Right atrium auricular region (tissue), 2 donors: ENCODE measurements around the gene RNF186. TPM values are rescaled to one million over a fixed set of nuclear protein-coding genes. Genes with fewer than 3 reads are reported as not detected.

Experiments
- DNase-seq: peaks from one replicate; pipeline ENCODE4 v3.0.0-alpha.2; 2019; ENCODE audit warnings: low spot score
- H3K27ac ChIP-seq, 2 donors: fragments of 200-600 bp; sonication (generic); 1 replicate in 1 of 2; 2 replicates in 1 of 2; pipeline ENCODE4 v1.5.1; 2016 to 2019
- H3K27me3 ChIP-seq, 2 donors: fragments of 200-600 bp; sonication (generic); one replicate each; pipeline versions ENCODE4 v1.5.1 to v1.6.0; 2017 to 2019
- H3K36me3 ChIP-seq: fragments of 200-600 bp; sonication (generic); one replicate; pipeline ENCODE4 v1.5.1; 2016
- H3K4me1 ChIP-seq, 2 donors: fragments of 200-600 bp; sonication (generic); one replicate each; pipeline versions ENCODE4 v1.5.1 to v1.6.0; 2017 to 2019
- H3K4me3 ChIP-seq, 2 donors: fragments of 200-600 bp; sonication (generic); 1 replicate in 1 of 2; 2 replicates in 1 of 2; pipeline ENCODE4 v1.5.1; 2017 to 2019; ENCODE audit warnings: mild to moderate bottlenecking in 1 of 2, moderate library complexity in 1 of 2
- H3K9me3 ChIP-seq, 2 donors: fragments of 200-600 bp; sonication (generic); one replicate each; pipeline ENCODE4 v1.5.1; 2019
- total RNA-seq, 2 donors: library from RNA; depleted of rRNA; stranded (reverse); fragments of >200 nt; gene quantifications; one replicate each; pipeline ENCODE4 v1.1.0, GENCODE V29; 2016
- TF ChIP-seq, protein P1 (sequence below), 2 donors: fragments of 200-600 bp; sonication (generic); IDR thresholded peaks; one replicate each; pipeline ENCODE4 v1.5.1; 2019; ENCODE audit warnings: antibody characterized with exemption in 2 of 2

Gene RNF186
- total RNA-seq, 2 donors from 2014 or later = not detected

DNA sequence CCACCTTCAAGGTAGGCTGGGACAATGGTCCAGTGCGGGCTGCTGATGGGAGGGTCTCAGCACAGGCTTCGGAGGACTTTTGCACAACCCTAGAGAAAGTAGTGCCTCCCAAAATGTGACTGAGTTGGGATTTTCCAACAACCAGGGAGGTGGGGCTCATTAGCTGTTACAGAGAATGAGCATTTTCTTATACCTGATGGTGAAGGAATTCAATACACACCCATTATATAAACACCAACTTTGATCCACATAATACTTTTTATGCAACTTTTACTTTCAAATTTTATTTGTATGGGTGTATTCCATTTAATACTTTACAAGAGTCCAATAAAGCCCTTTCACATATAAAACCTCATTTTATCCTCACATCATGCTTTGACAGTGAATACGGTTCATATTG, 31.3 kb upstream of the RNF186 start:
- Histone ChIP-seq H3K4me3 (no peak overlapping the region), H3K4me1 (no peaks in the 10 kb centered on the region), H3K9me3 (no peaks in the 10 kb centered on the region), H3K36me3 (no peaks in the 10 kb centered on the region), H3K27ac (no peak overlapping the region), H3K27me3 (no peaks in the 10 kb centered on the region)
- TF ChIP-seq, protein P1, sequence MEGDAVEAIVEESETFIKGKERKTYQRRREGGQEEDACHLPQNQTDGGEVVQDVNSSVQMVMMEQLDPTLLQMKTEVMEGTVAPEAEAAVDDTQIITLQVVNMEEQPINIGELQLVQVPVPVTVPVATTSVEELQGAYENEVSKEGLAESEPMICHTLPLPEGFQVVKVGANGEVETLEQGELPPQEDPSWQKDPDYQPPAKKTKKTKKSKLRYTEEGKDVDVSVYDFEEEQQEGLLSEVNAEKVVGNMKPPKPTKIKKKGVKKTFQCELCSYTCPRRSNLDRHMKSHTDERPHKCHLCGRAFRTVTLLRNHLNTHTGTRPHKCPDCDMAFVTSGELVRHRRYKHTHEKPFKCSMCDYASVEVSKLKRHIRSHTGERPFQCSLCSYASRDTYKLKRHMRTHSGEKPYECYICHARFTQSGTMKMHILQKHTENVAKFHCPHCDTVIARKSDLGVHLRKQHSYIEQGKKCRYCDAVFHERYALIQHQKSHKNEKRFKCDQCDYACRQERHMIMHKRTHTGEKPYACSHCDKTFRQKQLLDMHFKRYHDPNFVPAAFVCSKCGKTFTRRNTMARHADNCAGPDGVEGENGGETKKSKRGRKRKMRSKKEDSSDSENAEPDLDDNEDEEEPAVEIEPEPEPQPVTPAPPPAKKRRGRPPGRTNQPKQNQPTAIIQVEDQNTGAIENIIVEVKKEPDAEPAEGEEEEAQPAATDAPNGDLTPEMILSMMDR (IDR thresholded peaks at IDR 0.05) = no peak
- DNase-seq = no peak

DNA sequence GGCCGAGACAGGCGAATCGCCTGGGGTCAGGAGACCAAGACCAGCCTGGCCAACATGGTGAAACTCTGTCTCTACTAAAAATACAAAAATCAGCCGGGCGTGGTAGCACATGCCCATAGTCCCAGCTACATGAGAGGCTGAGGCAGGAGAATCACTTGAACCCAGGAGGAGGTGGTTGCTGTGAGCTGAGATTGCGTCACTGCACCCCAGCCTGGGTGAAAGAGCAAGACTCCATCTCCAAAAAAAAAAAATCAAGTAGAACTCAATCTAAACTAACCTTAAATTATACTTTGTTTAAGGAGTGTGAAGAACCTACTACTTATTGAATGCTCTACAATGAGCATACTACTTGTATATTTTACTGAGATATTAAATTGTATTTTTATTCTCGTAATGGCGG, 30.5 kb upstream of the RNF186 start:
- TF ChIP-seq, protein P1 (IDR thresholded peaks at IDR 0.05) = no peak
- Histone ChIP-seq H3K27ac (no peak overlapping the region), H3K9me3 (no peaks in the 10 kb centered on the region), H3K4me3 (no peak overlapping the region), H3K36me3 (no peaks in the 10 kb centered on the region), H3K27me3 (no peaks in the 10 kb centered on the region), H3K4me1 (no peaks in the 10 kb centered on the region)
- DNase-seq = no peak

DNA sequence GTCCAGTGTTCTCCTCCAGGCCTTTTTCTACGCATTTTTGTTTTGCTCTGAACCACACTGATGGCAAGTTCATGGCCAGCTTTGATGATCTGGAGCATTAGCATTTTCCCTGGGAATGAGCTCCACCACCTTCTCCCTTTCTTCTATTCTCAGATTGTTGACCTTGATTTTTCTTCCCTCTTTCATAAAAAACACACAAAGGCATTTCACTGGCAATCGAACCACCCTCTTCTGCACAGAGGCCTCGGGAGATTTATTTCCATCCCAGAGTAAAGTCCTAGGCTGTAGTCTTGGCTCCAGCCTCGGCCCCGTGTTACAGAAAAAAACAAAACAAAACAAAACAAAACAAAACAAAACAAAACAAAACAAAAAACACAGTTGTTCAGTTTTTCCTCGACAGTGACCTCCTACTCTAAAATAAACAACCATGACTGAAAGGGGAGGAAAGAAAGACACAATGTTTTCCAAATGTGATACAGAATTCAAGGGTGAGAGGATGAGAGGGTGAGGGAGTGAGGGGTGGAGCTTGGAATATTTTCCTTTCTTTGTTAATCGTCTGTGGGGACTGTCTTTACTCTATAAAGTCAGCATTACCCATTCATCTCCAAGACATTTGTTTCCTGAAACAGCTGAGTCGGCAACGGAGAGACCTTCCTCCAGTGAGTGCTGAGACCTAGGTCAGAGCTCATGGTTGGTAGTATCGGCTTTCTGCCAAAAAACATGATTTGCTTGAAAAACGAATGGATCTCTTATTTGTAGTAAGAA, 29.8 kb upstream of the RNF186 start:
- H3K4me1 ChIP-seq = no peaks in the 10 kb centered on the region
- TF ChIP-seq, protein P1 (IDR thresholded peaks at IDR 0.05) = no peak
- H3K9me3 ChIP-seq = no peaks in the 10 kb centered on the region
- no peak overlapping the region for H3K27ac ChIP-seq
- H3K27me3 ChIP-seq = no peaks in the 10 kb centered on the region
- no peak for DNase-seq
- H3K36me3 ChIP-seq = no peaks in the 10 kb centered on the region
- H3K4me3 ChIP-seq = no peak overlapping the region

DNA sequence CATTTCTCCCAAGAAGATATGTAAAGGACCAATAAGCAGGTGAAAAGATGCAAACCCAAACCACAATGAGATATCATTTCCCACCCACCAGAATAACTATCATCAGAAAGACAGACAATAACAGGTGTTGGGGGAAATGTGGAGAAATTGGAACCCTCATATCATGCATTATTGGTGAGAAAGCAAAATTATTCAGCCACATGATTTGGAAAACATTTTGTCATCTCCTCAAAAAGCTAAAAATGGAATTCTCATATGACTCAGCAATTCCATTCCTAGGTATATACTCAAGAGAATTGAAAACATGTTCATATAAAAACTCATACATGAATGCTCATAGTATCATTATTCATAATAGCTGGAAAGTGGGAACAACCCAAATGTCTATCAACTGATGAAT, 25.1 kb upstream of the RNF186 start:
- no peaks in the 10 kb centered on the region for H3K4me1 ChIP-seq
- DNase-seq = no peak
- H3K4me3 ChIP-seq = no peak overlapping the region
- no peaks in the 10 kb centered on the region for H3K27me3 ChIP-seq
- H3K36me3 ChIP-seq = no peaks in the 10 kb centered on the region
- no peak overlapping the region for H3K27ac ChIP-seq
- TF ChIP-seq, protein P1 (IDR thresholded peaks at IDR 0.05) = no peak
- no peaks in the 10 kb centered on the region for H3K9me3 ChIP-seq

DNA sequence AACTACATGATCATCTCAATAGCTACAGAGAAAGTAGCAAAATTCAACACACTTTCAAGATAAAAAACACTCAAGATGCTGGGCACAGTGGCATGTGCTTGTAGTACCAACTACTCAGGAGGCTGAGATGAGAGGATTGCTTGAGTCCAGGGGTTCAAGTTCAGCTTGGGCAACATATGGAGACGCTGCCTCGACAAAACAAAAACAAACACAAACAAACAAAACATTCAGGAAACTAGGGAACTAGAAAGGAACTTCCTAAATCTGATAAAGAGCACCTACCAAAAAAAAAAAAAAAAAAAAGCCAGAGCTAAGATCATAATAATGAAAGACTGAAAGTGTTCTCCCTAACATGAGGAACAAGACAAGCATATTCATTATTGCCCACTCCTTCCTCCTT, 22.8 kb upstream of the RNF186 start:
- Histone ChIP-seq H3K4me3 (no peak overlapping the region), H3K9me3 (no peaks in the 10 kb centered on the region), H3K36me3 (no peaks in the 10 kb centered on the region), H3K27ac (no peak overlapping the region), H3K27me3 (no peaks in the 10 kb centered on the region), H3K4me1 (no peaks in the 10 kb centered on the region)
- TF ChIP-seq, protein P1 (IDR thresholded peaks at IDR 0.05) = no peak
- no peak for DNase-seq

DNA sequence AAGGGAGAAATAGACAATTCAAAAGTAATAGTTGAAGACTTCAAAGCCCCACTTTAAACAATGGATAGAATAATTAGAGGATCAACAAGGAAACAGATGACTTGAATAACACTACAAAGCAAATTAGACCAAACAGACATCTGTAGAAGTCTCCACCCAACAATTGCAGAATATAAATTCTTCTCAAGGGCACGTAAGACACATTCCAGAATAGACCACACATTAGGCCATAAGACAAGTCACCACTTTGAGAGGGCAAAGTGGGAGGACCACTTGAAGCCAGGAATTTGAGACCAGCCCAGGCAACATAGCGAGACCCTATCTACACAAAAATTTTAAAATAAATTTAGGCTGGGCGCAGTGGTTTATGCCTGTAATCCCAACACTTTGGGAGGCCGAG, 20.5 kb upstream of the RNF186 start:
- Histone ChIP-seq H3K27ac (no peak overlapping the region), H3K27me3 (no peaks in the 10 kb centered on the region), H3K4me1 (no peaks in the 10 kb centered on the region), H3K4me3 (no peak overlapping the region), H3K36me3 (no peaks in the 10 kb centered on the region), H3K9me3 (peaks cover 0 to 8% of the 10 kb centered on the region in 2 donors)
- TF ChIP-seq, protein P1 (IDR thresholded peaks at IDR 0.05) = no peak
- DNase-seq = no peak
